GM12874 (cell line): ENCODE measurements around the gene SP6.

Experiments used
- CTCF ChIP-seq: IDR thresholded peaks from 2 replicates; pipeline ENCODE4 v1.5.1; 2011; ENCODE audit warnings: low read depth, mild to moderate bottlenecking, control low read depth, low read length, moderate library complexity; ENCODE audit not compliant: insufficient read depth

Gene SP6

DNA sequence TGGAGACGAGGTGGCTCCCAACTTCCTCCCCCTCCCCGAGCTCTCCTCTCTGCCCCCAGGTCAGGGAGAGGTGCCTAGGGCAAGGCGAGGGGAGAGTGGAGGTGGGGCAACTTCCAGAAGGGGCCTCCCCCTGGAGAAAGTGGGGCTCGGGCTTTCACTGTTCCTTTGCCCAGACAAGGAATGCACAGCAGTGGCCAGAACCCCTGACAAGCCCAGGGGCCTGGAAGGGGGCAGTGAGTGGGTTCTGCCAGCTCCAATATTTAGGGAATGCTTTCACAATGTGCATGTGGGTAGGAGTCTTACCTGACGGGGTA is 33.4 kb upstream of the SP6 start:
- TF ChIP-seq CTCF, result no peak

GRCh38 chr17:47883589-47884426 is 32.8 kb upstream of the SP6 start:
- TF ChIP-seq CTCF, result no peak

- no peak for TF ChIP-seq CTCF
Measured at GRCh38 chr17:47882695-47883588, 32.0 kb upstream of the SP6 start.

DNA sequence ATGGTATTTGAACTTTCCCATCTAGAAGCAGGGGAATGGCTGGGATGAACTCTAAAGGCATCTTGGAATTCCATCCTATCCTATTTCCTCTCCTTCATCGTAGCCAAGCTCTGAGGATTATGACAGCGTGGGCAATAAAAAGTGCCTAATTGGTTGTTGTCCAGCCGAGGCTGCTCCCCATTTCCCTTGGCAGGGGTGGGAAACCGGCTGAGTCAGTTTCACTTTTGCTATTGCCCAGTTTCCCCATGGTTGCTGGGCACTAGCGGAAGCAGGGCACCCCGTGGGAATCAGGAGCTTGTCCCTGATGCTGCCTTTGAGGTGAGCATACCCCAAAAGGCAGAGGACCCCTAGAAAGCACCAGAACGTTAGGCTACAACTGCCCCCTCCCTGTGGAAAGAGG is 31.3 kb upstream of the SP6 start:
- no peak for TF ChIP-seq CTCF

DNA sequence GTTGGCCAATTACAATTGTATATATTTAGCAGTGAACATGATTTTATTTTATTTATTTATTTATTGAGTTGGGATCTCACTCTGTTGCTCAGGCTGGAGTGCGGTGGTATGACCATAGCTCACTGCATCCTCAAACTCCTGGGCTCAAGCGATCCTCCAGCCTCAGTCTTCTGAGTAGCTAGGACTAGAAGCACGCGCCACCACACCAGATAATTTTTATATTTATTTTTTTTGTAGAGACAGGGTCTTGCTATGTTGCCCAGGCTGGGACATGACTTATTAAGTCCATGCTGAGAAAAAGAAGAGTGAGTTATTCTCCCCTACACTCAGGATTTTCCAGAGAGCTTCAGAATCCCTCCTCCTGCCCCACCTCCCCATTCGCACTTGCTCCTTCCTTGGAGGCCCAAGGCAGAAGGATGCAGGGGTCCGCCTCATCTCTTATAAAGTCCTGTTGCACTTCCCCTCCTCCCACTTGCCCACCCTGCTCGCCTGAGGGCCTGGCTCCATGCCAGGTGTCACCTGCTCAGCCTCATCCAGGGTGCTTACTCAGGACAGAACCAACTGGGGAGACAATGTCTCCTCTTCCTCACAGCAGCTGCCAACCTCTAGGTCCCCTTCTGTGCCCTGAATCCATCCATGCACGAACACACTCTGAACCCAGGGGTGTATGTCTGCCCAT is 29.0 kb upstream of the SP6 start:
- TF ChIP-seq CTCF, result no peak

- TF ChIP-seq CTCF, result no peak
Measured at GRCh38 chr17:47879028-47879585, 28.1 kb upstream of the SP6 start.
